ENCODE measurements around the gene HSPA2. TPM values are rescaled to one million over a fixed set of nuclear protein-coding genes. Genes with fewer than 3 reads are reported as not detected.
A peak's percentile ranks its signal among the peaks of the same experiment; 100 is the strongest.

Gene HSPA2
- total and polyA plus RNA-seq, 7 donors = 4.1 to 180 (median 53.8) TPM

DNA sequence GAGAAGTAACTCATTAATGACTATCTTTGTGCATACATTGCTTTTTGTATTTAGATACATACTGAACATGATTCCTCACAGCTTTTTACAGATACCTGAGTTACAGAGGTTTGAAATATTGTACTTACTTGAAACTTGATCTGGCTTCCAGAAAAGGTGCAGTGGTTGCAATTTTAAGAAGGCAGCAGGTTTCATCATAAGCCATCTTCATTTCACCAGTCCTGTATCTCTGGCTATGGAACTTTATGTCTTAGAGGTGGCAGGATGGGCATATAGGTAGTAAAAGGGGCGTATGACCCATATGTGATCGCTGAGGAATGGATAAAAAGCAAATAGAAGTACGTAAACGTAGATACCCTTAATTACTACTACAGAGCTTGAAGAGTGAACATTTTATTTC lies 22.3 kb upstream of the HSPA2 start:
- Histone ChIP-seq H3K4me1 (peaks cover 17% of the 10 kb centered on the region), H3K36me3 (ENCODE audit: insufficient read depth in 1 of 2, low read depth in 1 of 2) (peaks cover 2 to 19% of the 10 kb centered on the region in 2 donors), H3K27ac (no peak overlapping the region), H3K9me3 (no peaks in the 10 kb centered on the region), H3K4me3 (no peak overlapping the region), H3K27me3 (ENCODE audit: insufficient read depth in 3 of 3, low read length in 2 of 3) (no peaks in the 10 kb centered on the region)
- intact Hi-C loops (cut with DNase I) = no loop called here
- WGBS, 3 donors = 63 to 87% (median 72%) methylated on average over 4 of the region's 4 CpGs
- TF ChIP-seq, protein P1, sequence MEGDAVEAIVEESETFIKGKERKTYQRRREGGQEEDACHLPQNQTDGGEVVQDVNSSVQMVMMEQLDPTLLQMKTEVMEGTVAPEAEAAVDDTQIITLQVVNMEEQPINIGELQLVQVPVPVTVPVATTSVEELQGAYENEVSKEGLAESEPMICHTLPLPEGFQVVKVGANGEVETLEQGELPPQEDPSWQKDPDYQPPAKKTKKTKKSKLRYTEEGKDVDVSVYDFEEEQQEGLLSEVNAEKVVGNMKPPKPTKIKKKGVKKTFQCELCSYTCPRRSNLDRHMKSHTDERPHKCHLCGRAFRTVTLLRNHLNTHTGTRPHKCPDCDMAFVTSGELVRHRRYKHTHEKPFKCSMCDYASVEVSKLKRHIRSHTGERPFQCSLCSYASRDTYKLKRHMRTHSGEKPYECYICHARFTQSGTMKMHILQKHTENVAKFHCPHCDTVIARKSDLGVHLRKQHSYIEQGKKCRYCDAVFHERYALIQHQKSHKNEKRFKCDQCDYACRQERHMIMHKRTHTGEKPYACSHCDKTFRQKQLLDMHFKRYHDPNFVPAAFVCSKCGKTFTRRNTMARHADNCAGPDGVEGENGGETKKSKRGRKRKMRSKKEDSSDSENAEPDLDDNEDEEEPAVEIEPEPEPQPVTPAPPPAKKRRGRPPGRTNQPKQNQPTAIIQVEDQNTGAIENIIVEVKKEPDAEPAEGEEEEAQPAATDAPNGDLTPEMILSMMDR (IDR thresholded peaks at IDR 0.05) = no peak
- peak in 2 of 4 donors; percentile 69 to 73 for ATAC-seq
- no peak for DNase-seq

DNA sequence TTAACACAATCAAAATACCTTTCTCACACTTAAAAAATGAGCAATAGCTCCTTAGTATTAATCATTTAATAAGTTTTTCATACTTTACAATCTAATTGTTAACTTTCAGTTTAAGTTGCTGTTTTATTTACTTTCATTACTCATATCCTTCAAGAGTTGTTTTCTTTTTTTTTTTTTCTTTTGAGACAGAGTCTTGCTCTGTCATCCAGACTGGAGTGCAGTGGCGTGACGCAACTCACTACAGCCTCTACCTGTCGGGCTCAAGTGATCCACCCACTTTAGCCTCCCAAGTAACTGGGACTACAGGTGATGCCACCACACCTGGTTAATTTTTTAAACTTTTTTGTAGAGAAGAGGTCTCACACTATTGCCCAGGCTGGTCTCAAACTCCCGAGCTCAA lies 19.8 kb upstream of the HSPA2 start:
- Histone ChIP-seq H3K27ac (no peak overlapping the region), H3K36me3 (ENCODE audit: insufficient read depth in 1 of 2, low read depth in 1 of 2) (peaks cover 4 to 24% of the 10 kb centered on the region in 2 donors), H3K27me3 (ENCODE audit: insufficient read depth in 3 of 3, low read length in 2 of 3) (no peaks in the 10 kb centered on the region), H3K4me3 (no peak overlapping the region), H3K4me1 (peaks cover 16% of the 10 kb centered on the region), H3K9me3 (no peaks in the 10 kb centered on the region)
- DNase-seq (no peak), ATAC-seq (no peak)
- TF ChIP-seq, protein P1 (IDR thresholded peaks at IDR 0.05) = no peak
- intact Hi-C loops (cut with DNase I) = no loop called here
- 95 to 97% (median 97%) methylated on average over 4 of the region's 4 CpGs for WGBS, 3 donors

DNA sequence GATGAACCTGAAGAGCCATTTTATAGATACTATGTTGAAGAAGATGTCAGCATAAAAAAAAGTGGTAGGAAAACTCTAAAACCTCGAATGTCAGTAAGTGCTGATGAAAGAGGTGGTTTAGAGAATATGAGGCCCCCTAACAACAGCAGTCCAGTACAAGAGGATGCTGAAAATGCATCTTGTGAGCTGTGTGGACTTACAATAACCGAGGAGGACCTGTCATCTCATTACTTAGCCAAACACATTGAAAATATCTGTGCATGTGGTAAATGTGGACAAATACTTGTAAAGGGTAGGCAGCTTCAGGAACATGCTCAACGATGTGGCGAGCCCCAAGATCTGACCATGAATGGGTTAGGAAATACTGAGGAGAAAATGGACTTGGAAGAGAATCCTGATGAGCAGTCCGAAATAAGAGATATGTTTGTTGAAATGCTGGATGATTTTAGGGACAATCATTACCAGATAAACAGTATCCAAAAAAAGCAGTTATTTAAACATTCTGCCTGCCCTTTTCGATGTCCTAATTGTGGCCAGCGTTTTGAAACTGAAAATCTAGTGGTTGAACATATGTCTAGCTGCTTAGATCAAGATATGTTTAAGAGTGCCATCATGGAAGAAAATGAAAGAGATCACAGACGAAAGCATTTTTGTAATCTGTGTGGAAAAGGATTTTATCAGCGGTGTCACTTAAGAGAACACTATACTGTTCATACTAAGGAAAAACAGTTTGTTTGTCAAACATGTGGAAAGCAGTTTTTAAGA lies 17.8 kb upstream of the HSPA2 start:
- no peaks in the 10 kb centered on the region for H3K27me3 ChIP-seq (ENCODE audit: insufficient read depth in 3 of 3, low read length in 2 of 3)
- ATAC-seq (no peak), DNase-seq (no peak)
- WGBS, 3 donors = 90 to 93% (median 92%) methylated on average over 9 of the region's 9 CpGs
- peaks cover 12% of the 10 kb centered on the region for H3K4me1 ChIP-seq
- intact Hi-C loops (cut with DNase I) = no loop called here
- no peaks in the 10 kb centered on the region for H3K9me3 ChIP-seq
- peaks cover 4 to 24% of the 10 kb centered on the region in 2 donors for H3K36me3 ChIP-seq (ENCODE audit: insufficient read depth in 1 of 2, low read depth in 1 of 2)
- no peak overlapping the region for H3K4me3 ChIP-seq
- TF ChIP-seq, protein P1 (IDR thresholded peaks at IDR 0.05) = no peak
- no peak overlapping the region for H3K27ac ChIP-seq

DNA sequence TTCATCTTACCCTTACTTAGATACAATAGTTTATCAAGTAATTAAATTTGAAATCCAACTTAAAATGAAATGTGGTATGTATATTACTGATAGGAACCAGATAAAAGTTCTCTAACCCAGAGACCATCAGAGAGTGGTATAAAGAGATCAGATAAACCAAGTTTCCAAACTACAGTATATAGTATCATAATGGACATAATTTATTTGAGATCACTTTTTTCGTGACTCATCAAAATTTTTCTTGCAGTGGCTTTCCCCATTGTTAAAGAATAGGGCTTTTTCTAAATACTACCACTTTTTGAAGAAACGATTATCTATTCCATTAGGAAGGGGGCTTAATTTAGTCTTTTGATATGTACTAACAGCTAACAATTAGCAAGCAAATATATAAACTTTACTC lies 15.2 kb upstream of the HSPA2 start:
- Histone ChIP-seq H3K9me3 (no peaks in the 10 kb centered on the region), H3K27ac (no peak overlapping the region), H3K36me3 (ENCODE audit: insufficient read depth in 1 of 2, low read depth in 1 of 2) (peaks cover 4 to 24% of the 10 kb centered on the region in 2 donors), H3K4me1 (peaks cover 4% of the 10 kb centered on the region), H3K27me3 (ENCODE audit: insufficient read depth in 3 of 3, low read length in 2 of 3) (no peaks in the 10 kb centered on the region), H3K4me3 (no peak overlapping the region)
- intact Hi-C loops (cut with DNase I) = no loop called here
- TF ChIP-seq, protein P1 (IDR thresholded peaks at IDR 0.05) = no peak
- ATAC-seq (no peak), DNase-seq (no peak)
- 93 to 95% (median 94%) methylated on average over 2 of the region's 2 CpGs for WGBS, 3 donors

DNA sequence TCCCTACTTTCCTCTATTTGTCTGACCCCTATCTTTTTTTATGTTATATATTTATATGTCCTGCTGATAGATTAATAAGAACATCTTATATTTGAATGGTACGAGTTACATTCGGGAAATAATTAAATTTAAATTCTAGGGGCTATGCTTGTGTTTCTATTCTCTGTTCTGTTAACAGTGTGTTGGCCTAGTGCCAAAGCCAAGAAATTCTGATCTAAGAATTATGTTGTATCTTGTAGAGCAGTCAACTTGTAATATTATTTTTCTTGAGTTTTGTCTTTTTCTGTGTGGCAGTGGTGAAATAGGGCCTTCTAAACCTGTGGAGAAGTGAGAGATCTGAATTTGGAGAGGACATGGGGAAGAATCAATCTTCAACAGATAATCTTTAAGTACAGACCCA lies 9.0 kb upstream of the HSPA2 start:
- intact Hi-C loops (cut with DNase I) = no loop called here
- Histone ChIP-seq H3K36me3 (ENCODE audit: insufficient read depth in 1 of 2, low read depth in 1 of 2) (no peaks in the 10 kb centered on the region), H3K4me3 (no peak overlapping the region), H3K27ac (no peak overlapping the region), H3K9me3 (no peaks in the 10 kb centered on the region), H3K4me1 (no peaks in the 10 kb centered on the region), H3K27me3 (ENCODE audit: insufficient read depth in 3 of 3, low read length in 2 of 3) (no peaks in the 10 kb centered on the region)
- no peak for ATAC-seq
- DNase-seq = no peak
- WGBS, 3 donors = 77 to 83% (median 82%) methylated on average over 2 of the region's 2 CpGs
- TF ChIP-seq, protein P1 (IDR thresholded peaks at IDR 0.05) = no peak

Data from psoas muscle (tissue), 8 donors.